OCI-M2 (cell line): ENCODE data around the gene TRUB1.

ENCODE experiments used
- DNase-seq: peaks from one replicate; lab custom pipeline; 2025; ENCODE audit not compliant: unreplicated experiment; lab: John Stamatoyannopoulos, UW

TRUB1 gene

DNA sequence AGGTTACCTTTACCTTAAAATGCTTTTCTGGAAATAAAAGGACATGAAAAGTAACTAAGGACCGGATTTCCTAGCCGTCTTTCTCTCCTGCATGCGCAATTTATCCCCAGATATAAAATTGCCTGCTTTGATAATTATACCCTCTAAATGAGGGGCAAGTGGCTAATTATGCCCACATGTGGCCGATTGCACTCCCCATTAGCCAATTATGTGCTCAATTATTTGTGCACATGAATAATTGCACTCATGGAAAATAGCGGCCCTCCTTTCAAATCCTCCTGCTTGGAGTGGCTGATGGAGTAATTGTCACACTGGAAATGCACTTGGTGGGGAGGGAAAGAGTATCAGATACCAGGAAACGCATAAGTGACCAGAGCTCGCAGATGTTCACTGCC, 88.7 kb downstream of the TRUB1 start:
- no peak for DNase-seq
